PC-3 (cell line): Measurements from ENCODE around the gene ADD3.

Experiments
- CTCF ChIP-seq: fragments of 300-600 bp; sonication (generic); conservative IDR thresholded peaks from 2 replicates; pipeline ENCODE4 v1.5.1; 2017; ENCODE audit warnings: antibody characterized with exemption, low read depth, mild to moderate bottlenecking, low read length
- EZH2 ChIP-seq: fragments of 300-600 bp; sonication (generic); IDR thresholded peaks from one replicate; pipeline ENCODE4 v1.6.1; 2017; ENCODE audit warnings: antibody characterized with exemption, mild to moderate bottlenecking, low read length; ENCODE audit not compliant: unreplicated experiment

- TF ChIP-seq CTCF, result no peak
- TF ChIP-seq EZH2, result no peak
Observed at GRCh38 chr10:110045772-110046171, 38.0 kb downstream of the ADD3 start.
